ENCODE results near the gene TRIM47. TPM values are rescaled to one million over a fixed set of nuclear protein-coding genes. Genes with fewer than 3 reads are reported as not detected.
"Not testable (repeated sequence)": the region's sequence is repeated elsewhere in the genome, so short reads cannot be mapped to it uniquely, and the experiment has no call there.

The TRIM47 gene
- total RNA-seq, 6 experiments from 2014 or later = 9.1 to 27.0 (median 21.5) TPM

- no peaks in the 10 kb centered on the region for H3K36me3 ChIP-seq
- 80% methylated on average over 1 of the region's 9 CpGs for WGBS (ENCODE audit: insufficient coverage, low coverage, low lambda C conversion rate, missing lambda C conversion rate)
- no peaks in the 10 kb centered on the region for H3K9me3 ChIP-seq
- no peak overlapping the region for H3K27ac ChIP-seq
- DNase-seq (no peak), ATAC-seq (no peak)
- intact Hi-C loops (cut with DNase I) = no loop called here
- no peaks in the 10 kb centered on the region for H3K27me3 ChIP-seq
- TF ChIP-seq POLR2A (IDR thresholded peaks at IDR 0.05) (no peak), CTCF (IDR thresholded peaks at IDR 0.05) (no peak)
- peaks cover 0 to under 1% (median 0%) of the 10 kb centered on the region in 4 donors for H3K4me1 ChIP-seq
- H3K4me3 ChIP-seq = no peak overlapping the region
Observed at GRCh38 chr17:75861927-75862317, 16.5 kb downstream of the TRIM47 start.

GRCh38 chr17:75859358-75859757, 19.0 kb downstream of the TRIM47 start:
- intact Hi-C loops (cut with DNase I); H3K36me3 ChIP-seq; H3K4me3 ChIP-seq; H3K9me3 ChIP-seq; ATAC-seq; H3K27me3 ChIP-seq; DNase-seq; H3K4me1 ChIP-seq: not testable (repeated sequence)
- WGBS (ENCODE audit: insufficient coverage, low coverage, low lambda C conversion rate, missing lambda C conversion rate) = 82% methylated on average over 10 of the region's 10 CpGs
- H3K27ac ChIP-seq = peak overlapping the region; percentile 61 to 72 (median 70)

GRCh38 chr17:75856062-75856756, 22.2 kb downstream of the TRIM47 start:
- peaks cover 0 to 4% (median 1%) of the 10 kb centered on the region in 4 donors for H3K36me3 ChIP-seq
- no peak for TF ChIP-seq POLR2A (IDR thresholded peaks at IDR 0.05)
- TF ChIP-seq CTCF (IDR thresholded peaks at IDR 0.05) = peak in 1 of 4 donors; percentile 41
- ATAC-seq (peak in 2 of 4 donors; percentile 9 to 27), DNase-seq (no peak)
- intact Hi-C loops (cut with DNase I) = no loop called here
- H3K4me3 ChIP-seq = peak overlapping the region; percentile 77 to 98 (median 81)
- 3% methylated on average over 13 of the region's 24 CpGs for WGBS (ENCODE audit: insufficient coverage, low coverage, low lambda C conversion rate, missing lambda C conversion rate)
- no peaks in the 10 kb centered on the region for H3K9me3 ChIP-seq
- H3K4me1 ChIP-seq = peaks cover 0 to 37% (median 19%) of the 10 kb centered on the region in 4 donors
- peak overlapping the region; percentile 96 to 99 (median 96) for H3K27ac ChIP-seq
- no peaks in the 10 kb centered on the region for H3K27me3 ChIP-seq

GRCh38 chr17:75855310-75856061, 22.9 kb downstream of the TRIM47 start, which contains the start of gene WBP2:
Gene WBP2 (minus strand): TSS chr17:75855335. CDS start chr17:75855297, 38 bp downstream.
- H3K9me3 ChIP-seq = no peaks in the 10 kb centered on the region
- intact Hi-C loops (cut with DNase I) = no loop called here
- no peaks in the 10 kb centered on the region for H3K27me3 ChIP-seq
- peak within 1 kb of the TSS; percentile 77 to 98 (median 81) for H3K4me3 ChIP-seq
- H3K27ac ChIP-seq = peak within 1 kb of the TSS; percentile 97 to 100 (median 99)
- peaks cover 0 to 11% (median 6%) of the 10 kb centered on the region in 4 donors for H3K36me3 ChIP-seq
- ATAC-seq (peak; percentile 82 to 91 (median 89)), DNase-seq (peak; percentile 97 to 98 (median 97))
- under 1% methylated on average over 13 of the region's 58 CpGs for WGBS (ENCODE audit: insufficient coverage, low coverage, low lambda C conversion rate, missing lambda C conversion rate)
- H3K4me1 ChIP-seq = peaks cover 0 to 44% (median 23%) of the 10 kb centered on the region in 4 donors
- TF ChIP-seq CTCF (IDR thresholded peaks at IDR 0.05) (peak in 3 of 4 donors; percentile 33 to 41 (median 37)), POLR2A (IDR thresholded peaks at IDR 0.05) (peak; percentile 96)
